Left hindlimb (tissue), 1 donor: Measurements from ENCODE around the gene RAD51D.
A peak's percentile ranks its signal among the peaks of the same experiment; 100 is the strongest.

Source experiments
- DNase-seq: peaks from one replicate; pipeline ENCODE4 v3.0.0-alpha.2; 2018

Gene RAD51D

GRCh38 chr17:35089586-35090296 lies 29.9 kb downstream of the RAD51D start:
- no peak for DNase-seq

- peak; percentile 92 for DNase-seq
Observed at GRCh38 chr17:35088881-35089585, 30.6 kb downstream of the RAD51D start.

GRCh38 chr17:35088356-35088880 lies 31.2 kb downstream of the RAD51D start:
- peak; percentile 80 for DNase-seq

- DNase-seq = peak; percentile 63
Observed at GRCh38 chr17:35087731-35088355, 31.8 kb downstream of the RAD51D start.

DNA sequence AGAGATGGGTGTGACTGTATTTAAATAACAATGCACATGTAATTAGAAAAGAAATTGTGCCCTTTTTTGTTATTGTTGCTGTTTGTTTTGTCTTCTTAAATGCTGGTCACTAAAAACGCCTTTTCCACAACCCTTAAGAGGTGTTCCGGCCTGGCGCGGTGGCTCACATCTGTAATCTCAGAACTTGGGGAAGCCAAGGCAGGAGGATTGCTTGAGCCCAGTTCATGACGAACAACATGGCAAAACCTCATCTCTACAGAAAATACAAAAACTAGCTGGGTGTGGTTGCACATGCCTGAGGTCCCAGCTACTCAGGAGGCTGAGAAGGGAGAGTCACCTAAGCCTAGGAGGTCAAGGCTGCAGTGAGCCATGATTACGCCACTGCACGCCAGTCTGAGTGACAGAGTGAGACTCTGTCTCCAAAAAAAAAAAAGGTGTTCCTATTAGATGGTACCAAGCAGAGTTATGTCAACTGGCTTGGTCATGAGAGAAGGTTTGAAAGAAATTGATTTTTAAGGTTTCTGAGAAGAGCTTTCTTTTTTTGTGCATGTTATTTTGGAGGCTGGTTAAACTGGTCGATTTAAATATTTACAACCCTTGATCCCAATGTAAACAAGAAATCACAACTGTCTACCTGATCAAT lies 32.6 kb downstream of the RAD51D start:
- DNase-seq = no peak

GRCh38 chr17:35086164-35086563 lies 33.5 kb downstream of the RAD51D start:
- no peak for DNase-seq

DNA sequence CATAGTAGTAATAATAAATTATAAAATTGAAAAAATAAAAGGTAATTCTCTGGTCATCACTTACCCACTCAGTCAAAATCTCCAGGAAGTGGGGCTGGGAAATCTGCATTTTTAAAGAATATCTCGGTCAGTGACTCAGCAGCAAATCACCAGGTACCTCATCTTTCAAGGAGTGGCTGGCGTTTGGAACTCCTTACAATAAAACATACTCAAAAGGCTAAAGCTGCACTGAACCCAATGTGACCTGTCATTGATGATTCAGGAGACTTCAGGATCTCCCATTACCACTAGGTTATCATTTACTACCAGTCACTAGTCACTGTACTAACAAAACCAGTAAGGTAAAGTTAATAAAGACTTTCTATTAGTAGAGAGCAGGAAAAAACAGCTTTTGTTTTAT lies 34.7 kb downstream of the RAD51D start:
- no peak for DNase-seq

GRCh38 chr17:35083071-35083470 lies 36.6 kb downstream of the RAD51D start:
- DNase-seq = no peak

GRCh38 chr17:35082073-35082657 lies 37.5 kb downstream of the RAD51D start:
- no peak for DNase-seq

- no peak for DNase-seq
Observed at GRCh38 chr17:35081638-35082037, 38.0 kb downstream of the RAD51D start.

DNA sequence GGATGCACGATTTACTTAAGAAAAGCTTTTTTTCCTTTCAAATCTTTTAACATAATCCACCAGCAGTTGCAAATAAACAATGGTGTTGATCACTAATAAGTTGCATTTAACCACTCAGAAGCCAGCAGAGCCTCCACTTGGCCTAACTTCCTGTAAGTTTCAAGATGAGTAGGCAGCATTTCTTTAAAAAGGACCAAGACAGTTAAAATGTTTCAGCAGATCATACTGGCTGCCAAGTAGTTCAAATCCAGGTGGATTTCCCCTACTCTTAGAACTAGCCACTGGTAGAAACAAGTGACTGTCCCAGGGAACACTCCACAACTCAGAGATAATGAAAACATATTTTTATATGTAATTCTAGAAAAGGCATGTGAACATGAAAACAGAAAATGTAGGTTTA lies 39.1 kb downstream of the RAD51D start:
- DNase-seq = no peak

GRCh38 chr17:35079547-35080423 lies 39.9 kb downstream of the RAD51D start:
- DNase-seq = no peak

GRCh38 chr17:35076874-35077273 lies 42.8 kb downstream of the RAD51D start:
- DNase-seq = no peak

DNA sequence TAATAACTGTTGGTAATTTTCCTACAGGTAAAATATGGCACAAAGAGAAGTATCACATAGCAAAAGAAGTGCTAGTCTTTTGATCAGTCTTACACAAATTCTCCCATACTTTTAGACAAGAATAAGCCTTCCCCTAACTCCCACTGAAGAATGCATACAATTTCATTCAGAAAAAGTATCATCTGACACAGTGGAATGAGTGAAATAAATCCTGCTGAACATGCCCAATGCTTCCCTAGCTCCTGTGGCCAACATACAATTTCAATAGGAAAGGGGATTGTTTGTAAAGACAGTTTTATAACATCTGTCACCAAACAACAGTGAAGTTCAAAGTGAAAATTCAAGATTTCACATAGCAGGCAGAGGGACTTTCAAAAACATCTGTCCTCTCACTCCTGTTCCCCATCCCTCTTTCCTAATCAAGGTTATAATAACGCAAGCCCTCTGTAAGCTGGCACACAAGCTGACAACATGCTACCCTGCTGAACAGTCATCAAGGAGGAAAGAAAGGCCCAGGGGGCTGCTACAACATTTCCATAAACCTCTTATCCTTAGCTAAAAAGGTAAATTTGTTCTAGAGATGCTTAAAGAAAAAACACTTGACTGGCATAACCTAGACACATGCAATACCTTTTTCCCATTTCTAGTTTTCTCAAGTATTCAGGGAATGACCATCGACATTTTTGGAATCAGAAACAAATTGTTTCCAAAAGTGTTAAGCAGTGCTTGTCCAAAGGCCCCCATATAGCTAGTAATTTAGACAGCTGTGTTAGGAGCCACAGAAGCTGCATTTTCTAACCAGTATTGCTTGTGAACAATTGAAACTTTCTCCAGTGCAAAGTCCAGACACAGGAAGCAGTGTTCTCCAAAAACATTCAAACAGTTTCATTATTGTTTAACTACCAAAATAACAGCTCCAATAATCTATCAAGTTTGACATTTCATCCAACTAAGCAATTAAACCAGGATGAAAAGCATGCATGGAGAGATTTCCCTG lies 44.7 kb downstream of the RAD51D start:
- DNase-seq = no peak

DNA sequence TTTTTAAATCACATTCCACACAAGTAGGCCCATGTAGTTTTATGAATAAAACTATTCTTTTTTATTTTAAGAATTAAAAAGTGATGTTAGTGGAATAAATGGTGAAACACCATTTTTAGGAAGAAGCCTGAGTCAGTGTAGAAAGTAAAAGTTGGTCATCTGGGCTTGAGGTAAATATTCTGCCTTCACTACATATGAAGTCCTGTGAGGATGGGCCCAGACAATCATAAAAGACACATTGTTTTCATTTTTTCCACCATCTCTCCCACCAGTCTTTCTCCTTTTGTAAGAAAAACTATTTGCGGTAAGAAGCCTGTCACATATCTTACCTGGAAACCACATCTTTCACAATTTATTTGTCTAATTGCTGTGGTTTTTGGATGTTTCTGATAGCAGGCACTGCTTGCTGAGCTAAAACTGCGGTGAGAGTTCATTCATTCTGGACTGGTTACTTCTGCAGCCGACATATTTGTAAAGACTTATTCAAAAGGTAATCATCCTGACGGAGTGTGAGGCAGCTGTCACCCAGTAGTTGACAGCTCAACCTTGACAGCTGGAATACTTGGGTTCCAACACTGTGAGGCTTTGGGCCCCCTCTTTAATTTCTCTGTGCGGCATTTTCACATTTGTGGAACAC lies 45.6 kb downstream of the RAD51D start:
- DNase-seq = no peak

- no peak for DNase-seq
Observed at GRCh38 chr17:35073183-35073790, 46.4 kb downstream of the RAD51D start.

- no peak for DNase-seq
Observed at GRCh38 chr17:35069311-35069710, 50.3 kb downstream of the RAD51D start.

- no peak for DNase-seq
Observed at GRCh38 chr17:35068249-35068648, 51.4 kb downstream of the RAD51D start.

- no peak for DNase-seq
Observed at GRCh38 chr17:35065880-35066279, 53.8 kb downstream of the RAD51D start.
